ENCODE data around the gene ZDHHC20. TPM values are rescaled to one million over a fixed set of nuclear protein-coding genes. Genes with fewer than 3 reads are reported as not detected.

The ZDHHC20 gene
- total RNA-seq, 4 donors from 2014 or later, result 29.9 to 104 (median 76.9) TPM

GRCh38 chr13:21359855-21360254 lies 99.2 kb downstream of the ZDHHC20 start:
- Histone ChIP-seq H3K9me3 (no peaks in the 10 kb centered on the region), H3K27me3 (no peaks in the 10 kb centered on the region), H3K4me1 (no peaks in the 10 kb centered on the region), H3K36me3 (no peaks in the 10 kb centered on the region), H3K4me3 (no peak overlapping the region), H3K27ac (no peak overlapping the region)
- no peak for TF ChIP-seq CTCF (IDR thresholded peaks at IDR 0.05)
- TF ChIP-seq POLR2AphosphoS5 (IDR thresholded peaks at IDR 0.05), result no peak
- TF ChIP-seq POLR2A (IDR thresholded peaks at IDR 0.05), result no peak
- no peak for TF ChIP-seq EP300 (IDR thresholded peaks at IDR 0.05; ENCODE audit: low read depth)
- intact Hi-C loops (cut with DNase I; ENCODE audit: low total_unique reads), result no loop called here
- DNase-seq, result no peak
- in situ Hi-C loops (cut with MboI; ENCODE audit: low pct_ligation_motif_present in 1 of 4, low pct_unique_long_range_greater_than_20kb in 1 of 4, low sequenced_read_pairs in 3 of 4), result no loop called here
- 77% methylated on average over 5 of the region's 5 CpGs; no CpG with 5 or more reads in 1 of the 2 donors for WGBS, 2 donors (ENCODE audit: low coverage in 1 of 2)

DNA sequence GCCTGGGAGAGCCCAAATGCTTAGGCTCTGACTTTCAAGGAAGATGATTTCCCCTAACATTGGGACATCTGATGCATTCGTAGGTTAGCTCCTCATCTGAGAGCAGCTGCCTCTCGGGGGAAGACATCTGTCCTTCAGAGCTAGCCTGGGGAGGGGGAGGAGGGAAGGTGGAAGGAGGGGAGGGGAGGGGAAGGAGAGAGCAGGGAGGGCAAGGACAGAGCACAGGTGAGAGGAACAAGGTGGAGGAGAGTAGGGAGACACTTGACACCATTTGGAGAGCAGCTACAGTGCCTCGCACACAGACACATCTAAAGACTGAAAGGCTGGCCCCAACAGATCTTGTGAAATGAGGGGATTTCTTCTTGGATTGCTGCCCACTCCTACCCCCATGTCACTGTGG lies 103.8 kb downstream of the ZDHHC20 start:
- Histone ChIP-seq H3K36me3 (no peaks in the 10 kb centered on the region), H3K27me3 (no peaks in the 10 kb centered on the region), H3K9me3 (no peaks in the 10 kb centered on the region), H3K27ac (no peak overlapping the region), H3K4me3 (no peak overlapping the region), H3K4me1 (no peaks in the 10 kb centered on the region)
- intact Hi-C loops (cut with DNase I; ENCODE audit: low total_unique reads), result no loop called here
- no peak for TF ChIP-seq EP300 (IDR thresholded peaks at IDR 0.05; ENCODE audit: low read depth)
- no peak for TF ChIP-seq POLR2AphosphoS5 (IDR thresholded peaks at IDR 0.05)
- no peak for TF ChIP-seq CTCF (IDR thresholded peaks at IDR 0.05)
- no peak for TF ChIP-seq POLR2A (IDR thresholded peaks at IDR 0.05)
- 59 to 84% methylated on average over 3 of the region's 3 CpGs for WGBS, 2 donors (ENCODE audit: low coverage in 1 of 2)
- no peak for DNase-seq
- in situ Hi-C loops (cut with MboI; ENCODE audit: low pct_ligation_motif_present in 1 of 4, low pct_unique_long_range_greater_than_20kb in 1 of 4, low sequenced_read_pairs in 3 of 4), result no loop called here

- 60 to 89% methylated on average over 1 to 13 of the region's 13 CpGs for WGBS, 2 donors (ENCODE audit: low coverage in 1 of 2)
- no peak for DNase-seq
- Histone ChIP-seq H3K27ac (no peak overlapping the region), H3K4me1 (no peaks in the 10 kb centered on the region), H3K36me3 (no peaks in the 10 kb centered on the region), H3K27me3 (no peaks in the 10 kb centered on the region), H3K9me3 (no peaks in the 10 kb centered on the region), H3K4me3 (no peak overlapping the region)
- TF ChIP-seq EP300 (IDR thresholded peaks at IDR 0.05; ENCODE audit: low read depth), result no peak
- no peak for TF ChIP-seq POLR2A (IDR thresholded peaks at IDR 0.05)
- in situ Hi-C loops (cut with MboI; ENCODE audit: low pct_ligation_motif_present in 1 of 4, low pct_unique_long_range_greater_than_20kb in 1 of 4, low sequenced_read_pairs in 3 of 4) (no loop called here), intact Hi-C loops (cut with DNase I; ENCODE audit: low total_unique reads) (no loop called here)
Measured at GRCh38 chr13:21354721-21355120, 104.4 kb downstream of the ZDHHC20 start.

GRCh38 chr13:21348488-21349120 lies 110.5 kb downstream of the ZDHHC20 start:
- 73 to 79% methylated on average over 6 of the region's 6 CpGs for WGBS, 2 donors (ENCODE audit: low coverage in 1 of 2)
- Histone ChIP-seq H3K4me1 (no peaks in the 10 kb centered on the region), H3K9me3 (no peaks in the 10 kb centered on the region), H3K27ac (no peak overlapping the region), H3K4me3 (no peak overlapping the region), H3K27me3 (no peaks in the 10 kb centered on the region), H3K36me3 (no peaks in the 10 kb centered on the region)
- in situ Hi-C loops (cut with MboI; ENCODE audit: low pct_ligation_motif_present in 1 of 4, low pct_unique_long_range_greater_than_20kb in 1 of 4, low sequenced_read_pairs in 3 of 4) (no loop called here), intact Hi-C loops (cut with DNase I; ENCODE audit: low total_unique reads) (no loop called here)
- no peak for DNase-seq
- no peak for TF ChIP-seq POLR2AphosphoS5 (IDR thresholded peaks at IDR 0.05)
- no peak for TF ChIP-seq CTCF (IDR thresholded peaks at IDR 0.05)
- no peak for TF ChIP-seq EP300 (IDR thresholded peaks at IDR 0.05; ENCODE audit: low read depth)
- no peak for TF ChIP-seq POLR2A (IDR thresholded peaks at IDR 0.05)
